Suppressor macrophage treated with lipopolysaccharide for 1 hour (primary cell): Measurements from ENCODE around the gene NT5C1A.

ENCODE experiments used
- DNase-seq, 3 donors: peaks; one replicate each; pipeline ENCODE4 v3.0.0-alpha.2; 2020 to 2022

NT5C1A gene

GRCh38 chr1:39671793-39672550 lies at the start of gene NT5C1A:
Gene NT5C1A, minus strand, starts transcription at chr1:39672107. Its CDS starts 69 bp downstream, at chr1:39672038.
- DNase-seq: peak; percentile 29 to 68 (median 46)

GRCh38 chr1:39721664-39722063 lies 49.8 kb upstream of the NT5C1A start:
- DNase-seq: no peak

- DNase-seq: peak; percentile 68 to 89 (median 80)
These were observed 48.4 kb upstream of the NT5C1A start for GRCh38 chr1:39720094-39720999.

- DNase-seq: no peak
These were observed 45.9 kb upstream of the NT5C1A start for GRCh38 chr1:39717809-39718208.

- DNase-seq: no peak
These were observed 41.6 kb upstream of the NT5C1A start for GRCh38 chr1:39713557-39713956.

- no peak for DNase-seq
These were observed 40.0 kb upstream of the NT5C1A start for GRCh38 chr1:39711966-39712340.

GRCh38 chr1:39711104-39711965 lies 39.4 kb upstream of the NT5C1A start:
- DNase-seq: no peak

- DNase-seq: no peak
These were observed 35.6 kb upstream of the NT5C1A start for GRCh38 chr1:39707506-39707905.

GRCh38 chr1:39704757-39705156 lies 32.9 kb upstream of the NT5C1A start:
- DNase-seq: no peak

- DNase-seq: no peak
These were observed 29.1 kb upstream of the NT5C1A start for GRCh38 chr1:39701049-39701439.

- DNase-seq: no peak
These were observed 28.4 kb upstream of the NT5C1A start for GRCh38 chr1:39700348-39700747.

- no peak for DNase-seq
These were observed 27.5 kb upstream of the NT5C1A start for GRCh38 chr1:39699419-39699818.

- DNase-seq: no peak
These were observed 26.7 kb upstream of the NT5C1A start for GRCh38 chr1:39698568-39698967.

- DNase-seq: no peak
These were observed 24.5 kb upstream of the NT5C1A start for GRCh38 chr1:39696448-39696847.

- DNase-seq: peak; percentile 68 to 77 (median 69)
These were observed 23.1 kb upstream of the NT5C1A start for GRCh38 chr1:39695016-39695415.

GRCh38 chr1:39694026-39694425 lies 22.1 kb upstream of the NT5C1A start:
- DNase-seq: no peak

GRCh38 chr1:39692152-39693074 lies 20.5 kb upstream of the NT5C1A start:
- DNase-seq: no peak

- peak; percentile 77 to 88 (median 79) for DNase-seq
These were observed 19.7 kb upstream of the NT5C1A start, which contains the start of gene HPCAL4 for GRCh38 chr1:39691383-39692151. Gene HPCAL4, minus strand, starts transcription at chr1:39691433. Its CDS starts 6,830 bp downstream, at chr1:39684603.

- no peak for DNase-seq
These were observed 19.0 kb upstream of the NT5C1A start for GRCh38 chr1:39690794-39691382.

GRCh38 chr1:39690225-39690624 lies 18.3 kb upstream of the NT5C1A start:
- no peak for DNase-seq
